Osteocyte (in vitro differentiated cells): ENCODE data around the gene ADD2. TPM values are rescaled to one million over a fixed set of nuclear protein-coding genes. Genes with fewer than 3 reads are reported as not detected.

Source experiments
- DNase-seq: peaks from one replicate; pipeline ENCODE4 v3.0.0; 2021; ENCODE audit warnings: mixed read lengths; ENCODE audit not compliant: unreplicated experiment; ENCODE audit errors: extremely low spot score
- H3K27ac Mint-ChIP-seq: one replicate; pipeline ENCODE4 v1.8.0; 2021; ENCODE audit warnings: mild to moderate bottlenecking, mixed read lengths; ENCODE audit not compliant: unreplicated experiment
- H3K27me3 Mint-ChIP-seq: one replicate; pipeline ENCODE4 v1.8.0; 2021; ENCODE audit warnings: mixed read lengths; ENCODE audit not compliant: unreplicated experiment
- H3K36me3 Mint-ChIP-seq: one replicate; pipeline ENCODE4 v1.8.0; 2021; ENCODE audit warnings: mixed read lengths; ENCODE audit not compliant: unreplicated experiment
- H3K4me1 Mint-ChIP-seq: one replicate; pipeline ENCODE4 v1.8.0; 2021; ENCODE audit warnings: mixed read lengths; ENCODE audit not compliant: unreplicated experiment
- H3K4me3 Mint-ChIP-seq: one replicate; pipeline ENCODE4 v1.8.0; 2021; ENCODE audit warnings: mild to moderate bottlenecking, moderate library complexity, mixed read lengths; ENCODE audit not compliant: unreplicated experiment
- H3K9me3 Mint-ChIP-seq: one replicate; pipeline ENCODE4 v1.8.0; 2021; ENCODE audit warnings: mixed read lengths; ENCODE audit not compliant: unreplicated experiment
- CTCF ChIP-seq: fragments of 200-600 bp; sonication (generic); IDR thresholded peaks from 2 replicates; pipeline ENCODE4 v1.5.0; 2021; ENCODE audit warnings: antibody characterized with exemption, mild to moderate bottlenecking, moderate library complexity
- total RNA-seq: library from RNA; stranded (reverse); gene quantifications from 2 replicates; pipeline ENCODE4 v1.2.1, GENCODE V29; 2021

The ADD2 gene
- total RNA-seq, 1 donor from 2014 or later: not detected

GRCh38 chr2:70793450-70793849 lies 25.4 kb upstream of the ADD2 start:
- H3K27ac Mint-ChIP-seq: no peak overlapping the region
- no peaks in the 10 kb centered on the region for H3K36me3 Mint-ChIP-seq
- TF ChIP-seq CTCF: no peak
- H3K4me3 Mint-ChIP-seq: no peak overlapping the region
- H3K9me3 Mint-ChIP-seq: no peaks in the 10 kb centered on the region
- DNase-seq: no peak
- H3K4me1 Mint-ChIP-seq: peaks cover 12% of the 10 kb centered on the region
- peaks cover 64% of the 10 kb centered on the region for H3K27me3 Mint-ChIP-seq

GRCh38 chr2:70790136-70790828 lies 22.3 kb upstream of the ADD2 start, which contains the start of gene FIGLA:
Gene FIGLA, minus strand, starts transcription at chr2:70790643. Its CDS starts 5 bp downstream, at chr2:70790638.
- Mint-ChIP-seq H3K9me3 (no peaks in the 10 kb centered on the region), H3K27ac (no peak within 1 kb of the TSS), H3K27me3 (peaks cover 79% of the 10 kb centered on the region), H3K4me3 (peak within 1 kb of the TSS; percentile 66), H3K4me1 (peaks cover 12% of the 10 kb centered on the region), H3K36me3 (no peaks in the 10 kb centered on the region)
- TF ChIP-seq CTCF: no peak
- no peak for DNase-seq

GRCh38 chr2:70789304-70790135 lies 21.5 kb upstream of the ADD2 start:
- peak; percentile 64 for TF ChIP-seq CTCF
- DNase-seq: no peak
- H3K27me3 Mint-ChIP-seq: peaks cover 76% of the 10 kb centered on the region

GRCh38 chr2:70785137-70785911 lies 17.3 kb upstream of the ADD2 start:
- no peak for DNase-seq
- Mint-ChIP-seq H3K9me3 (no peaks in the 10 kb centered on the region), H3K36me3 (no peaks in the 10 kb centered on the region), H3K4me1 (peaks cover 8% of the 10 kb centered on the region), H3K27me3 (peaks cover 62% of the 10 kb centered on the region), H3K27ac (no peak overlapping the region), H3K4me3 (no peak overlapping the region)
- TF ChIP-seq CTCF: peak; percentile 28

More at GRCh38 chr2:70789304-70790135, 21.5 kb upstream of the ADD2 start:
- no peaks in the 10 kb centered on the region for H3K9me3 Mint-ChIP-seq
- H3K4me3 Mint-ChIP-seq: peak overlapping the region; percentile 66
- H3K27ac Mint-ChIP-seq: no peak overlapping the region
- peaks cover 12% of the 10 kb centered on the region for H3K4me1 Mint-ChIP-seq
- no peaks in the 10 kb centered on the region for H3K36me3 Mint-ChIP-seq
